ENCODE results near the gene LSM14B.
"Not testable (repeated sequence)": the region's sequence is repeated elsewhere in the genome, so short reads cannot be mapped to it uniquely, and the experiment has no call there.

Gene LSM14B

GRCh38 chr20:62121776-62122653, at the start of gene LSM14B:
TSS of gene LSM14B (plus strand) at chr20:62122475. CDS start at chr20:62122667, 192 bp downstream.
- Histone ChIP-seq H3K4me3 (peak within 1 kb of the TSS; percentile 80 to 96 (median 92)), H3K27ac (peak within 1 kb of the TSS; percentile 88 to 98 (median 94)), H3K9ac (peak within 1 kb of the TSS; percentile 90 to 97 (median 95)), H4K20me1 (peaks cover 28 to 44% (median 42%) of the 10 kb centered on the region in 11 experiments), H3K27me3 (no peaks in the 10 kb centered on the region), H3K9me3 (replicated peaks in 1 of 11) (peaks cover 0 to 7% (median 0%) of the 10 kb centered on the region in 11 experiments; a peak in 7 of 22 replicates), H3K4me2 (peak within 1 kb of the TSS; percentile 92 to 99 (median 96)), H3K36me3 (peaks cover 27 to 31% (median 29%) of the 10 kb centered on the region in 11 experiments), H3K4me1 (peaks cover 41 to 84% (median 80%) of the 10 kb centered on the region in 10 experiments)
- no peak for TF ChIP-seq Cebpa-rat (IDR thresholded peaks at IDR 0.05)

GRCh38 chr20:62073323-62073722, 49.0 kb upstream of the LSM14B start:
- Histone ChIP-seq H3K27me3 (no peaks in the 10 kb centered on the region), H3K9me3 (replicated peaks in 1 of 11) (peaks cover 54 to 70% (median 63%) of the 10 kb centered on the region in 11 experiments), H3K4me1 (peaks cover 9 to 14% (median 11%) of the 10 kb centered on the region in 10 experiments), H3K27ac (no peak overlapping the region), H4K20me1 (no peaks in the 10 kb centered on the region), H3K9ac (no peak overlapping the region), H3K36me3 (peaks cover 0 to 9% (median 0%) of the 10 kb centered on the region in 11 experiments; a peak in 3 of 22 replicates), H3K4me2 (no peak overlapping the region), H3K4me3 (peak overlapping the region in 2 of 10 experiments; percentile 4 to 14; a peak in 1 of 20 replicates)
- no peak for TF ChIP-seq Cebpa-rat (IDR thresholded peaks at IDR 0.05)

GRCh38 chr20:62079166-62079565, 43.1 kb upstream of the LSM14B start:
- Histone ChIP-seq H3K4me1 (0 out of 20 replicates have a peak, but pooled peaks cover 0 to 4% (median 0%) of the 10 kb centered on the region in 10 experiments), H3K27ac (no peak overlapping the region), H3K9ac (no peak overlapping the region), H3K9me3 (replicated peaks in 1 of 11) (peaks cover 48 to 72% (median 66%) of the 10 kb centered on the region in 11 experiments), H3K4me2 (no peak overlapping the region), H3K36me3 (peaks cover 0 to 3% (median 0%) of the 10 kb centered on the region in 11 experiments; a peak in 3 of 22 replicates), H3K27me3 (no peaks in the 10 kb centered on the region), H4K20me1 (no peaks in the 10 kb centered on the region), H3K4me3 (no peak overlapping the region)
- TF ChIP-seq Cebpa-rat (IDR thresholded peaks at IDR 0.05): no peak

- H3K9ac ChIP-seq: no peak overlapping the region
- H4K20me1 ChIP-seq: no peaks in the 10 kb centered on the region
- H3K4me1 ChIP-seq: 0 out of 20 replicates have a peak, but pooled peaks cover 0 to 4% (median 0%) of the 10 kb centered on the region in 10 experiments
- H3K27me3 ChIP-seq: no peaks in the 10 kb centered on the region
- peaks cover 0 to 3% (median 0%) of the 10 kb centered on the region in 11 experiments; a peak in 3 of 22 replicates for H3K36me3 ChIP-seq
- no peak for TF ChIP-seq Cebpa-rat (IDR thresholded peaks at IDR 0.05)
- no peak overlapping the region for H3K27ac ChIP-seq
- H3K4me2 ChIP-seq: no peak overlapping the region
- H3K9me3 ChIP-seq (replicated peaks in 1 of 11): peaks cover 35 to 60% (median 53%) of the 10 kb centered on the region in 11 experiments
- H3K4me3 ChIP-seq: no peak overlapping the region
Observed at GRCh38 chr20:62080249-62080990, 41.9 kb upstream of the LSM14B start.

- H4K20me1 ChIP-seq: no peaks in the 10 kb centered on the region
- H3K36me3 ChIP-seq: no peaks in the 10 kb centered on the region
- H3K9me3 ChIP-seq (replicated peaks in 1 of 11): peaks cover 12 to 34% (median 27%) of the 10 kb centered on the region in 11 experiments
- TF ChIP-seq Cebpa-rat (IDR thresholded peaks at IDR 0.05): no peak
- no peak overlapping the region for H3K27ac ChIP-seq
- H3K4me1 ChIP-seq: 0 out of 20 replicates have a peak, but pooled peaks cover 0 to 4% (median 0%) of the 10 kb centered on the region in 10 experiments
- H3K27me3 ChIP-seq: no peaks in the 10 kb centered on the region
- no peak overlapping the region for H3K4me3 ChIP-seq
- H3K9ac ChIP-seq: no peak overlapping the region
- no peak overlapping the region for H3K4me2 ChIP-seq
Observed at GRCh38 chr20:62083312-62083711, 39.0 kb upstream of the LSM14B start.

GRCh38 chr20:62084224-62084623, 38.1 kb upstream of the LSM14B start:
- H3K9ac ChIP-seq, H3K27ac ChIP-seq, H3K36me3 ChIP-seq, H3K4me2 ChIP-seq, H3K4me1 ChIP-seq, H3K4me3 ChIP-seq, H3K27me3 ChIP-seq, H4K20me1 ChIP-seq: not testable (repeated sequence)
- peaks cover 3 to 25% (median 19%) of the 10 kb centered on the region in 11 experiments for H3K9me3 ChIP-seq (replicated peaks in 1 of 11)

GRCh38 chr20:62085206-62085605, 37.1 kb upstream of the LSM14B start:
- no peak for TF ChIP-seq Cebpa-rat (IDR thresholded peaks at IDR 0.05)
- no peak overlapping the region for H3K9ac ChIP-seq
- no peak overlapping the region for H3K4me2 ChIP-seq
- no peak overlapping the region for H3K4me3 ChIP-seq
- H3K27ac ChIP-seq: no peak overlapping the region
- no peaks in the 10 kb centered on the region for H3K36me3 ChIP-seq
- 0 out of 20 replicates have a peak, but pooled peaks cover 0 to 4% (median 0%) of the 10 kb centered on the region in 10 experiments for H3K4me1 ChIP-seq
- peaks cover 0 to 21% (median 16%) of the 10 kb centered on the region in 11 experiments; a peak in 18 of 22 replicates for H3K9me3 ChIP-seq (replicated peaks in 1 of 11)
- no peaks in the 10 kb centered on the region for H4K20me1 ChIP-seq
- H3K27me3 ChIP-seq: no peaks in the 10 kb centered on the region

- H3K36me3 ChIP-seq: no peaks in the 10 kb centered on the region
- no peak overlapping the region for H3K4me2 ChIP-seq
- H3K27ac ChIP-seq: no peak overlapping the region
Observed at GRCh38 chr20:62087227-62087626, 35.0 kb upstream of the LSM14B start.

GRCh38 chr20:62087632-62088031, 34.6 kb upstream of the LSM14B start:
- H3K9ac ChIP-seq: no peak overlapping the region
- H3K27ac ChIP-seq: no peak overlapping the region
- no peaks in the 10 kb centered on the region for H3K27me3 ChIP-seq
- no peak overlapping the region for H3K4me2 ChIP-seq
- no peaks in the 10 kb centered on the region for H3K36me3 ChIP-seq
- no peak for TF ChIP-seq Cebpa-rat (IDR thresholded peaks at IDR 0.05)
- peaks cover under 1 to 18% (median 12%) of the 10 kb centered on the region in 11 experiments; a peak in 15 of 22 replicates for H3K9me3 ChIP-seq (replicated peaks in 1 of 11)
- H3K4me3 ChIP-seq: no peak overlapping the region
- H4K20me1 ChIP-seq: no peaks in the 10 kb centered on the region
- no peaks in the 10 kb centered on the region for H3K4me1 ChIP-seq

More at GRCh38 chr20:62087227-62087626, 35.0 kb upstream of the LSM14B start:
- Histone ChIP-seq H4K20me1 (no peaks in the 10 kb centered on the region), H3K9me3 (replicated peaks in 1 of 11) (peaks cover 0 to 16% (median 10%) of the 10 kb centered on the region in 11 experiments; a peak in 12 of 22 replicates), H3K4me3 (no peak overlapping the region), H3K9ac (no peak overlapping the region), H3K4me1 (0 out of 20 replicates have a peak, but pooled peaks cover 0 to 3% (median 0%) of the 10 kb centered on the region in 10 experiments), H3K27me3 (no peaks in the 10 kb centered on the region)
- TF ChIP-seq Cebpa-rat (IDR thresholded peaks at IDR 0.05): no peak
